ENCODE results near the gene HK1.
"Not testable (repeated sequence)": the region's sequence is repeated elsewhere in the genome, so short reads cannot be mapped to it uniquely, and the experiment has no call there.

Gene HK1

GRCh38 chr10:69332278-69333010 lies 54.1 kb downstream of the HK1 start:
- Histone ChIP-seq H3K4me1 (peaks cover 5 to 99% (median 83%) of the 10 kb centered on the region in 4 donors), H3K4me3 (peak overlapping the region in 1 of 2 donors; percentile 24), H3K27ac (peak overlapping the region; percentile 81 to 87), H3K9me3 (no peaks in the 10 kb centered on the region), H3K27me3 (no peaks in the 10 kb centered on the region), H3K36me3 (peaks cover 0 to 5% (median 0%) of the 10 kb centered on the region in 3 donors)
- TF ChIP-seq, protein P1, sequence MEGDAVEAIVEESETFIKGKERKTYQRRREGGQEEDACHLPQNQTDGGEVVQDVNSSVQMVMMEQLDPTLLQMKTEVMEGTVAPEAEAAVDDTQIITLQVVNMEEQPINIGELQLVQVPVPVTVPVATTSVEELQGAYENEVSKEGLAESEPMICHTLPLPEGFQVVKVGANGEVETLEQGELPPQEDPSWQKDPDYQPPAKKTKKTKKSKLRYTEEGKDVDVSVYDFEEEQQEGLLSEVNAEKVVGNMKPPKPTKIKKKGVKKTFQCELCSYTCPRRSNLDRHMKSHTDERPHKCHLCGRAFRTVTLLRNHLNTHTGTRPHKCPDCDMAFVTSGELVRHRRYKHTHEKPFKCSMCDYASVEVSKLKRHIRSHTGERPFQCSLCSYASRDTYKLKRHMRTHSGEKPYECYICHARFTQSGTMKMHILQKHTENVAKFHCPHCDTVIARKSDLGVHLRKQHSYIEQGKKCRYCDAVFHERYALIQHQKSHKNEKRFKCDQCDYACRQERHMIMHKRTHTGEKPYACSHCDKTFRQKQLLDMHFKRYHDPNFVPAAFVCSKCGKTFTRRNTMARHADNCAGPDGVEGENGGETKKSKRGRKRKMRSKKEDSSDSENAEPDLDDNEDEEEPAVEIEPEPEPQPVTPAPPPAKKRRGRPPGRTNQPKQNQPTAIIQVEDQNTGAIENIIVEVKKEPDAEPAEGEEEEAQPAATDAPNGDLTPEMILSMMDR (IDR thresholded peaks at IDR 0.05), result no peak
- DNase-seq, result no peak
- intact Hi-C loops (cut with DNase I; ENCODE audit: low total_unique reads), result no loop called here

DNA sequence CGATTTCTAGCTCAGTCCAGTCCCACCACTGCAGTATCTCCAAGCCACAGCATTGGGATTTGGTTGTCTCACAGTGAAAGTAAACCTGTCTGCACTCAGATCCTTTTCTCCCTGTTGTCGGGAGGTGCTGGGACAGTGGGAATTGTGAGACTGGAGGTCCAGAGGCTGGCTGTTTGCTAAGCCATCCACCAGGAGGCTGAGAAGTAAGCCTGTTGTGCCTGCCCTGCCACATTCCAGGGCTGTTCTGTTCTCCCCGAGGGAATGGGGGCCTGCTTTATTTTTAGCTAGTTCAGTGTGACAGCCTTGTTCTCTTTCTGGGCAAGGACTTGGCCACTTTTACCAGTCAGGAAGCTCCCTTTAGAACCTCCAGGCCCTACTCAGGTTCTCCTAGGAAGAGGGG lies 54.9 kb downstream of the HK1 start:
- DNase-seq, result peak; percentile 54 to 89
- Histone ChIP-seq H3K4me1 (peaks cover 5 to 100% (median 86%) of the 10 kb centered on the region in 4 donors), H3K27me3 (no peaks in the 10 kb centered on the region), H3K36me3 (peaks cover 0 to 5% (median 0%) of the 10 kb centered on the region in 3 donors), H3K4me3 (peak overlapping the region; percentile 13 to 24), H3K9me3 (no peaks in the 10 kb centered on the region), H3K27ac (peak overlapping the region; percentile 81 to 87)
- intact Hi-C loops (cut with DNase I; ENCODE audit: low total_unique reads), result no loop called here
- TF ChIP-seq, protein P1 (IDR thresholded peaks at IDR 0.05), result peak; percentile 49 to 74

- Histone ChIP-seq H3K4me3 (peak overlapping the region in 1 of 2 donors; percentile 24), H3K27ac (peak overlapping the region; percentile 81 to 87), H3K4me1 (peaks cover 5 to 100% (median 86%) of the 10 kb centered on the region in 4 donors)
- H3K27me3 ChIP-seq; H3K36me3 ChIP-seq; intact Hi-C loops (cut with DNase I; ENCODE audit: low total_unique reads); DNase-seq; H3K9me3 ChIP-seq: not testable (repeated sequence)
These were observed 55.6 kb downstream of the HK1 start for GRCh38 chr10:69333865-69334301.

DNA sequence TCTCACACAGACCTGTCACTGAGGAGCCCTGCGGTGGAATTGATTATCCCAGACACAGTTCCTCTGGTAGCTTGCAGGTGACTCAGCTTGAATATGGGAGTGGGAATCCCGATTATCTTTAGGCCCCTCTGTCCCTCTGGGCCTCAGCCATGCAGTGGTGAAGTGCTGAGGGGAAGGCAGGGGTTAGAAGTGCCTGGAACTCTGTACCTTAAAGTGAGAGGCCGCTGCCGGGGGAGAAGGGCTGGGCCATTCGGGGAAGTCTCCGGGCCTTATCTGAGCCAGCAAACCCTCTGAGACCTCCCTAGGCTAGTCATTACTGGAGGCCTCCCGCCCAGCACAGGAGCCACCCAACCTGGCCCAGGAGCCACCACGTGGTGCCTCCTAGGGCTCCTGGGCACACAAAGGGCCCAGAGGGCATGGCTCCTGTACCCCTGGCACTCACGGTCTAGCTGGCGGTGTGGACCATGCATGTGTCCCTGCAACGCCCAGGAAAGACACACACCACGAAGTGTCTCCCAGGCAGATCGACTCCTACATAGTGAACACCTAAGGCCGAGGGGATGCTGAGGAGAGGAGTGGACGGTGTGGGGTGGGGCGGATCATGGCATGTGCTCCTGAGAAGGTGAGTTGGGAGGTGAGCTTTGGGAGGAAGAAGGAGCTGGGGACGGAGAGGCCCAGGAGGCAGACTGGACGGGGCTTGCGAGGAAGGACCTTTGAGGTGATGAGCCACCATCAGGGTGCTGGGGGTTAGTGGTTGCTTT lies 56.2 kb downstream of the HK1 start:
- Histone ChIP-seq H3K4me3 (peak overlapping the region; percentile 0 to 18), H3K36me3 (peaks cover 0 to 5% (median 0%) of the 10 kb centered on the region in 3 donors), H3K27ac (peak overlapping the region; percentile 81 to 87), H3K27me3 (no peaks in the 10 kb centered on the region), H3K4me1 (peaks cover 5 to 100% (median 86%) of the 10 kb centered on the region in 4 donors), H3K9me3 (no peaks in the 10 kb centered on the region)
- intact Hi-C loops (cut with DNase I; ENCODE audit: low total_unique reads), result no loop called here
- TF ChIP-seq, protein P1 (IDR thresholded peaks at IDR 0.05), result no peak
- no peak for DNase-seq

- intact Hi-C loops (cut with DNase I; ENCODE audit: low total_unique reads), result no loop called here
- H3K27ac ChIP-seq, result peak overlapping the region; percentile 81 to 87
- H3K27me3 ChIP-seq, result no peaks in the 10 kb centered on the region
- peak; percentile 66 to 82 for DNase-seq
- H3K4me3 ChIP-seq, result peak overlapping the region; percentile 0 to 18
- TF ChIP-seq, protein P1 (IDR thresholded peaks at IDR 0.05), result no peak
- H3K36me3 ChIP-seq, result peaks cover 0 to 5% (median 0%) of the 10 kb centered on the region in 3 donors
- peaks cover 5 to 100% (median 86%) of the 10 kb centered on the region in 4 donors for H3K4me1 ChIP-seq
- H3K9me3 ChIP-seq, result no peaks in the 10 kb centered on the region
These were observed 56.8 kb downstream of the HK1 start for GRCh38 chr10:69335063-69335587.

Data from tibial artery (tissue), 4 donors.